ENCODE measurements around the gene C16orf92. TPM values are rescaled to one million over a fixed set of nuclear protein-coding genes. Genes with fewer than 3 reads are reported as not detected.

Gene C16orf92
- total RNA-seq, 1 experiment from 2014 or later: not detected

GRCh38 chr16:30060836-30061554 is 38.0 kb downstream of the C16orf92 start:
- DNase-seq (ENCODE audit: low spot score): no peak
- Histone ChIP-seq H3K4me3 (ENCODE audit: low read depth, low read length, poor library complexity, severe bottlenecking) (no peak overlapping the region), H3K9me3 (ENCODE audit: low read depth, low read length, poor library complexity, severe bottlenecking) (no peaks in the 10 kb centered on the region), H3K27ac (ENCODE audit: low read depth, low read length, poor library complexity, severe bottlenecking) (peak overlapping the region; percentile 17), H3K27me3 (replicated peaks; ENCODE audit: insufficient read depth, low read depth, low read length, poor library complexity) (no peaks in the 10 kb centered on the region), H3K36me3 (ENCODE audit: insufficient read depth, low read length, poor library complexity, severe bottlenecking) (peaks cover 18% of the 10 kb centered on the region), H3K4me1 (ENCODE audit: insufficient read depth, low read length, poor library complexity, severe bottlenecking) (peaks cover 20% of the 10 kb centered on the region)
- CTCF ChIA-PET: interaction anchor here (0.6 kb wide), 2 partner anchors 16 to 18 kb away, joined by 4 to 5 read pairs; no protein-coding TSS in a partner anchor
- TF ChIP-seq CTCF (conservative IDR thresholded peaks at IDR 0.05; ENCODE audit: low read depth, low read length) (no peak), EZH2 (IDR thresholded peaks at IDR 0.05; ENCODE audit: borderline replicate concordance, low read depth, low read length, poor library complexity, severe bottlenecking) (no peak)
- intact Hi-C loops (cut with micrococcal nuclease; ENCODE audit: unreplicated experiment): loop anchor here (10.0 kb wide), 1 partner anchor 634 kb away; the partner anchor contains the start of gene SRCAP
- POLR2A ChIA-PET (ENCODE audit: low non-redundant PET): interaction anchor here (0.7 kb wide), 1 partner anchor 28 kb away, joined by 9 read pairs; no protein-coding TSS in a partner anchor
- no TSS peak for BruUV-seq (replicated peaks)

- peaks cover 34% of the 10 kb centered on the region for H3K4me1 ChIP-seq (ENCODE audit: insufficient read depth, low read length, poor library complexity, severe bottlenecking)
- peak overlapping the region; percentile 85 for H3K4me3 ChIP-seq (ENCODE audit: low read depth, low read length, poor library complexity, severe bottlenecking)
- no TSS peak for BruUV-seq (replicated peaks)
- H3K27ac ChIP-seq (ENCODE audit: low read depth, low read length, poor library complexity, severe bottlenecking): peak overlapping the region; percentile 97
- intact Hi-C loops (cut with micrococcal nuclease; ENCODE audit: unreplicated experiment): loop anchor here (10.0 kb wide), 1 partner anchor 631 kb away; the partner anchor contains the start of gene SRCAP
- H3K9me3 ChIP-seq (ENCODE audit: low read depth, low read length, poor library complexity, severe bottlenecking): no peaks in the 10 kb centered on the region
- no peak for DNase-seq (ENCODE audit: low spot score)
- peaks cover 35% of the 10 kb centered on the region for H3K36me3 ChIP-seq (ENCODE audit: insufficient read depth, low read length, poor library complexity, severe bottlenecking)
- CTCF ChIA-PET: no interaction called here
- no peaks in the 10 kb centered on the region for H3K27me3 ChIP-seq (replicated peaks; ENCODE audit: insufficient read depth, low read depth, low read length, poor library complexity)
- TF ChIP-seq CTCF (conservative IDR thresholded peaks at IDR 0.05; ENCODE audit: low read depth, low read length) (no peak), EZH2 (IDR thresholded peaks at IDR 0.05; ENCODE audit: borderline replicate concordance, low read depth, low read length, poor library complexity, severe bottlenecking) (no peak)
- POLR2A ChIA-PET (ENCODE audit: low non-redundant PET): no interaction called here
Measured at GRCh38 chr16:30063278-30063892, 40.4 kb downstream of the C16orf92 start.

- TF ChIP-seq EZH2 (IDR thresholded peaks at IDR 0.05; ENCODE audit: borderline replicate concordance, low read depth, low read length, poor library complexity, severe bottlenecking): no peak
- peak; percentile 41 for TF ChIP-seq CTCF (conservative IDR thresholded peaks at IDR 0.05; ENCODE audit: low read depth, low read length)
- intact Hi-C loops (cut with micrococcal nuclease; ENCODE audit: unreplicated experiment): loop anchor here (10.0 kb wide), 1 partner anchor 631 kb away; the partner anchor contains the start of gene SRCAP
- POLR2A ChIA-PET (ENCODE audit: low non-redundant PET): no interaction called here
- DNase-seq (ENCODE audit: low spot score): peak; percentile 83
- Histone ChIP-seq H3K27ac (ENCODE audit: low read depth, low read length, poor library complexity, severe bottlenecking) (peak overlapping the region; percentile 97), H3K4me1 (ENCODE audit: insufficient read depth, low read length, poor library complexity, severe bottlenecking) (peaks cover 41% of the 10 kb centered on the region), H3K36me3 (ENCODE audit: insufficient read depth, low read length, poor library complexity, severe bottlenecking) (peaks cover 36% of the 10 kb centered on the region), H3K27me3 (replicated peaks; ENCODE audit: insufficient read depth, low read depth, low read length, poor library complexity) (no peaks in the 10 kb centered on the region), H3K9me3 (ENCODE audit: low read depth, low read length, poor library complexity, severe bottlenecking) (no peaks in the 10 kb centered on the region), H3K4me3 (ENCODE audit: low read depth, low read length, poor library complexity, severe bottlenecking) (peak overlapping the region; percentile 85)
- no TSS peak for BruUV-seq (replicated peaks)
- CTCF ChIA-PET: no interaction called here
Measured at GRCh38 chr16:30063893-30064728, 41.1 kb downstream of the C16orf92 start.

Data from A673 (cell line).